ENCODE measurements around the gene MTFR1L.

Gene MTFR1L

DNA sequence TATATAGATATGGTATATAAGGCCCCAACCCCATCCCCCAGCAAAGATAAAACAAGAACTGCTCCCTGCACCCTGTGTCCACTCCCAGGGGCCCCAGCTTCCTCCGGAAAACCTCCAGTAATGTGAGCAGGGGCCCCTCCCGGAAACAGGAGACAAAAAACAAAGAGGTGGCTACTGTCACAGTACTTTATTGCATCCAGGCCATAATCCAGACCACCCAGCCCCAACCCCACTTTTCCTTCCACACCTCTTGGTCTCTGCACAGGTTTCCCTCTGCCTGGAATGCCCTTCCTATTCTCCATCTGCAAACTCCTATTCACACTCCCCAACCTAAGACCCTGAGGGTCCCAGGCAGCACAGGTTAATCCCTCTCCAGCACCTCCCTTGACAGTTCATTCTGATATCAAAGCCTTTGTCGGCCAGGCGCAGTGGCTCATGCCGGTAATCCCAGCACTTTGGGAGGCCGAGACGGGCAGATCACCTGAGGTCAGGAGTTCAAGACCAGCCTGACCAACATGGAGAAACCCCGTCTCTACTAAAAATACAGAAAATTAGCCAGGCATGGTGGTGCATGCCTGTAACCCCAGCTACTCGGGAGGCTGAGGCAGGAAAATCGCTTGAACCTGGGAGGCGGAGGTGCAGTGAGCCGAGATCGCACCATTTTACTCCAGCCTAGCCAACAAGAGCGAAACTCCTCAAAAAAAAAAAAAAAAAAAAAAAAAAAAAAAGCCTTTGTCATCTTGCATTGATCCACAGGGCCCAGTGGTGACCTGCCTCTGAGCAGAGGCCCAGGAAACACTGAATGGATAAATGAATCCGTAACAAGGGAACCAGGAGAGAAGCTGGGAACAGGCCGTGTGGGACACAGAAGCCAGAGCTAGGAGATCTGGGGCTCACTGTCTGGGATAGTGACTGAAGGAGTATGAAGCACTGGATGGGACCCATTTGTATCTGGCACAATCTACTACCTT is 41.8 kb downstream of the MTFR1L start:
- no peak for DNase-seq (ENCODE audit: low read depth)

- DNase-seq (ENCODE audit: low read depth) = no peak
Measured at GRCh38 chr1:25862785-25863485, 43.2 kb downstream of the MTFR1L start.

DNA sequence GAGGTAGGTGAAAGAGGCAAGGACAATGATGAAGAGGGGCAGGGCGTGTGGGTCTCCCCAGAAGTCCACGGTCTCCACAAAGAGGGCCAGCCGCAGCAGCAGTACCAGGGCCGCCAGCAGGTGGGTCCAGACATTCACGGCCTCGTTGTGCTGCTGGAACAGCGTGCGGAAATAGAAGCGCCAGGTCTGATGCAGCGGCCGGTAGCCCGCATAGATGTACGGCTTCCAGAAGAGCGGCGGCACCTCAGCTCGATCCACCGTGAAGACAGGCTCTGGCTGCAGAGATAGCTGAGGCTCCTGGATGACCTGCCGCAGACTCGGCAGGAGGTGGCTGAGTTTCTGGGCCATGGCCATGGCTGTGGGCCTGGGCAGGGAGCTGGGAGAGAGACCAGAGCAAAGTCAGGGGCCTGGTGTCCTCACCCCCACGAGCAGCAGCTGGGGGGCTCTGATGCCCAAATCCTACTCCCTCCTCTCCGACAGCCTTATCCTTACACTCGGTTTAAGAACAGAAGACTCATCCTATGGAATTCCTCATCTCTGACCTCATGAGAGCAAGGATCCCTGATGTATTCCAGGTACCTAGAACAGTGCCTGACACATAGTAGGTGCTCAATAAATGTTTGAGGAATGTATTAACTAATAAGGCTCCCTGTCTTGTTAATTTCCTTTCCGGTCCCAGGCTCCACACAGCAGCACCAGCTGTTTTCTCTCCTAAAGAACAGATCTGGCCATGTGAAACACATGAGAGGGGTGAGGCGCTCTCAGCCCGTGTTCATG is 43.9 kb downstream of the MTFR1L start:
- no peak for DNase-seq (ENCODE audit: low read depth)

- no peak for DNase-seq (ENCODE audit: low read depth)
Measured at GRCh38 chr1:25864434-25864833, 44.7 kb downstream of the MTFR1L start.

DNA sequence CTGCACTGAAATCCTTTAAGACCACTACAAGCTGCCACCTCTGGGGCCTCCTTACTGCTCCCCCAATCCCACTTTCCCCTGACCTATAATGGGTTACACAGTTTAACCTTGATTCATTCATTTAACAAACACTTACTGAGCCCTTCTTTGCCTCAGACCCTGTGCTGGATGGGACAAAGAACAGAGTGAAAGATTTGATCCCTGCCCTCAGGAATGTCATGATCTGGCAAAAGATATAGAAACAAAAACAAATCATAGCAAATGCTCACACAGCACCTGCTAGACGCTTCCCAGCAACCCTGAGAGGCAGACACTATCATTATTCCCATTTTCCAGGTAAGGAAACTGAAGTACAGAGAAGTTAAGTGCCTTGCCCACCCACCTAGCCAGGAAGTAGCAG is 46.5 kb downstream of the MTFR1L start:
- DNase-seq (ENCODE audit: low read depth) = no peak

DNA sequence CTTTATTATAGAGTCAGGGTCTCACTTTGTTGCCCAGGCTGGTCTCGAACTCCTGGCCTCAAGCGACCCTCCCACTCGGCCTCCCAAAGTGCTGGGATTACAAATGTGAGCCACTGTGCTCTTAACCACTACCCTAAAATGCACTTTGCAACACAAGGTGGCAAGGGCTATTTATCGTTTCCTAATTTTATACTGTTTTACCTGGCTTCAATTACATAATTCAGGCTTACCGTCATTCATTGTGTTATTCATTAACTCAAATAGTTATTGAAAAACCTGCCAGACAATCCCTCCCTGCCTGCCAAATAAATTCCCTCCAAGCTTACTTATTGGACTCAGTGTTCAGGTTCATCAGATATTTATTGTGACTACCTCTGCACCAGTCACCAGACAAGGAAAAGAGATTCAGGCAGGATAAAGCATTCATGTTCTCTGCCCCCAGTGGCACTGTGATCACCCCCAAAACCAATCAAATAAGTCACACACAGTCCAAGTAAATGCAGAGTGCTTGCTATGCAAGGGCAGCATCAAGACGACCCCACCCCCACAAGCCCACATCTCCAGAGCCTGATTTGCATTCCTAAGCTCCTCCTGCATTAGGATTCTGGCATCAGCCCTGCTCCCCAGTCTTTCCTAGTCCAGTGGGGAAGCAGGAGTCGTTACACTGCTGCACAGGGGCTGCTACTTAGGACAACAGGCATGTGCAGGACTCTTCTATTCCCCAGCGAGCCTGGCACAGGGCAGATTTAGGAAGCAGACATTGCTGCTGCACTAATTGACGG is 47.6 kb downstream of the MTFR1L start:
- no peak for DNase-seq (ENCODE audit: low read depth)

DNA sequence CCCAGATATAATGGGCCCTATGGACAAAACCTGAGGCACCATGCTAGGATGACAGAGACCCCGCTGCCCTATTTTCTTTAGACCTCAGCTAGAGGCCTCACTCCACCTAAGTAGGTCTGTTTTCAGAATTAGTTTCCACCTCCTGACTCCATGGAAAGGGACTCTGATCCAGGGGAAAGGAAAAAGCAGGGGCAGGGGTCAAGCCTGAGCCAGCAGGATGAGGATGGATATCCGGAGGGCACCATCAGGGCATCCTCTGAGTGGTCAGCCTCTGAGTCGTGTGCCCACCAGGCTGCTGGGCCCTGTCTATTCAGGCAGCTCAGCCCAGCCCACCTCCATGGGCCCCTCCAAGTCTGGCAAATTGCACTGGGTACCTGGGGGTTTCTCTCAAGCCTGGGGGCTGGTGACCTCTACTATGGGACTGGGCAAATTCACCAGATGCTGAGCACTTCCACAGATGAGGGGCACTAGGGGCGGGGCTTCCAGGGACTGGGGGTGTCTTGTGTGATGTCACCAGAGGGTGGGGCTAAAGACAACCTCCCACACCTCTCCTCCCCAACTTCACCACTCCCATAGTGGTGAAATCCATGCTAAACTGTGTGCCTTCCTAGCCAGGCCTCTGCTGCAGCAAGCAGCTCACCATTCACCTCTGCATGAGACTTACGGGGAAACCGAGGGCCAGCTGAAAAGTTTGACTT is 50.3 kb downstream of the MTFR1L start:
- DNase-seq (ENCODE audit: low read depth) = no peak

- no peak for DNase-seq (ENCODE audit: low read depth)
Measured at GRCh38 chr1:25870614-25871013, 50.9 kb downstream of the MTFR1L start.

- DNase-seq (ENCODE audit: low read depth) = no peak
Measured at GRCh38 chr1:25871086-25871703, 51.4 kb downstream of the MTFR1L start.

GRCh38 chr1:25871704-25872494 is 52.1 kb downstream of the MTFR1L start:
- no peak for DNase-seq (ENCODE audit: low read depth)

GRCh38 chr1:25872713-25873112 is 53.0 kb downstream of the MTFR1L start:
- no peak for DNase-seq (ENCODE audit: low read depth)

DNA sequence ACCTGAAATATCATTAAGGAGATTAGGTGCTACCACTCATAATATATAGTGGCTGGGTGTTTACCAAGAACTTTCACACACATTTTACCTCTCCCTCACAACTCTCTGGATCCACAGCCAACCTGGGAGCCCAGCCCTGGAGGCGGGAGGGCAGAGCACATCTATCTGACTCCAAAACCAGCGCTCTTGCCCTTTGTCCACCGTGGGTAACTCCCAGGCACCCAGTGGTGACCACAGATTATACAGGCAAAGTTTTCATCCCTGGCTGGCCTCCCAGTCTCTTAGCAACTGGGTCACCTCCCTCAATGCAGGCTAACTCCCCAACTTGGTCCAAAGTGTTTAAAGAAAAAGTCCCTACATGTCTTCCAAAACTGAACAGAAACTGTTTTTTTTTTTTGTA is 53.4 kb downstream of the MTFR1L start:
- no peak for DNase-seq (ENCODE audit: low read depth)

DNA sequence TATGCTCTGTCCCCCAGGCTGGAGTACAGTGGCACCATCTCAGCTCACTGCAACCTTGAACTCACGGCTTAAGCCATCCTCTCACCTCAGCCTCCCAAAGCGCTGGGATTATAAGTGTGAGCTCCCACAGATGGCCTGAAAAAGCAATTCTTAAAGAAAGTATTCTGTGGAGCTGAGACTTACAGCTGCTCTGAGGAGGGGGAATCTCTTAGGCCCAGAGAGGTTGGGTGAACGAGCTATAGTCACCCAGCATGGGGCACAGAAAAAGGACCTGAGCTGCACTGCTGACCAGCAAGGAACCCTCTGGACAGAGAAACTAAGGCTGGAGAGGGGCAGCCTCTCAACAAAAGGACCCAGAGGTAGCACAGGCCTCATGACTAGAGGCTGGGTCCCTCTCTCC is 54.5 kb downstream of the MTFR1L start:
- no peak for DNase-seq (ENCODE audit: low read depth)

DNA sequence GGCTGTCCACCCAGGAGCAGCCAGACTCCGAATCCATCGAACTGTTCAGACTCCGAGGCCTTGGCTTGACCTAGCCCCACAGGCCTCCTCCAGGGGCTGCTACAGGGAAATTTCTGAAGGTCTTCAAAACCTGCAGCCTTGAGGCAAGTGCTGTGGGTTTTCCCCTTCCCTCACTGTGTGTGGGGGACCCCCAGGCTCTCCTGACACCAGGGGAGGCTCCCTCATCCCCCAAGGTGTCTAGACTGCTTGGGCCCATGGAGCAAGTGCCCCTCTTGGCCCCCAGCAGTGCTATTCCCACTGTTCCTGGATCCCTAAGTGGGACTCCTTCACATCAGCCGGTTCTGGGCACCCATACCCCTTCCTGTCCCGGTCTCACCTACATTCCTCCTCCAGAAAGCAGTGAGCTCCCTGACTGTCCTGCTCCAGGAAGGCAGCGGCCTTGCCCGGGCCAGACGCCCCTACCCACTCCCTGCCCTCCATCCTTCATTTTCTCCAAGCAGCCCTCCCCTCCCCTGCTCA is 54.9 kb downstream of the MTFR1L start:
- no peak for DNase-seq (ENCODE audit: low read depth)

GRCh38 chr1:25875154-25875855 is 55.6 kb downstream of the MTFR1L start, which contains the start of gene PAQR7:
TSS of gene PAQR7 (minus strand) at chr1:25875708. CDS start at chr1:25863839, 11,869 bp downstream.
- DNase-seq (ENCODE audit: low read depth) = peak; percentile 48

DNA sequence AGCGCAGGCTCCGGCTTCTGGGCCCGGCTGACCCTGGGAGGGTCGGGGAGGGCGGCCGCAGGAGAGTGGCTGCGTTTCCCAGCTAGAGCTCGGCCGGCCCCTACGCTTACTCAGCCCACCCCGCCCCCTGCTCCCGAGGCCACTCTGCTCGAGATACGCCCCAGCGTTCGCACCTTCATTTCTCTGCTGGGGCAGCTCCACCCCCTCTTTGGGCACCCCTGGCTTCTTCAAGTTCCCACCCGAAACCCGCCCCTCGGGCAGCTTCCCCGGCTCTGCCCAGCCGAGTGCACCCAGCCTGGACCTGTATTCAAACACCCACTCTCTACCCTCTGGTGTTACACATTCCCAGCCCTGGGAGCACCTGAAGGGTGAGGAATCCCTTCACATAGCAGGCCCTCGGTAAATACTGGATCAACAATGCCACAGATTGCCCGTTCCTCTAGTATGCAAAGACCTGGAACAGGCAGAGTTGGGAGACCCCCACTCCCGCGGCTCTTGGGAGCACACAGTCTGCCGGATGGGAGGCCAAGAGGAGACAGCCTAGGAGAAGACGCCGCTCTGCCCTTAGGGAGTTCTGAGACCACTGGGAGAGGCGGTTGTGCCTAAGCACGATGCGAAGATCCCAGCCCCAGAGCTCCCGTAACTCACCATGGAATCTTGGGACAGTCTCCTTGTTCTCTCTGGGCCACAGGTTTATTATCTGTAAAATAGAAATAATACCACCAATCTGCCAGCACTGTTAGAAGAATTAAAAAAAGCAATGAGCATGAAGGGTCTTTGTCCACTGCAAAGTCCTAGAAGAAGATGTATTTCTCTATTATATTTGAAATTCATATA is 56.3 kb downstream of the MTFR1L start:
- no peak for DNase-seq (ENCODE audit: low read depth)

DNA sequence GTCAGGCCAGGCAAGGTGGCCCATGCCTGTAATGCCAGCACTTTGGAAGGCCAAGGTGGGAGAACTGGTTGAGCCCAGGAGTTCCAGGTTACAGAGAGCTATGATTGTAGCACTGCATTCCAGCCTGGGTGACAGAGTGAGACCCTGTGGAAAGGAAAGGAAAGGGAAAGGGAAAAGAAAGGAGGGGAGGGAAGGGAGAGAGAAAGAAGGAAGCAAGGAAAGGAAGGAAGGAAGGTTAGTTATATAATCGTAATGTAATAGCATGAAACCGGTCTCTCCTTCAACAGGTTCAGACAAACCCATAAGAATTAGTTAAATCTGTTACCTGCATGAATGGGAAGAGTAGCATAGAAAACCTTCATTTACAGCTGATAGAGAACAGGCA is 56.9 kb downstream of the MTFR1L start:
- no peak for DNase-seq (ENCODE audit: low read depth)

GRCh38 chr1:25877155-25877554 is 57.4 kb downstream of the MTFR1L start:
- no peak for DNase-seq (ENCODE audit: low read depth)
